H9 (cell line): Measurements from ENCODE around the gene MISP3. TPM values are rescaled to one million over a fixed set of nuclear protein-coding genes. Genes with fewer than 3 reads are reported as not detected.

Experiments
- DNase-seq: peaks from one replicate; pipeline ENCODE4 v3.0.0-alpha.2; 2017
- H2AFZ ChIP-seq: one replicate; pipeline ENCODE4 v1.6.1; 2013; ENCODE audit warnings: mild to moderate bottlenecking, low read length, control low read depth, moderate library complexity
- H2AK5ac ChIP-seq: 2 replicates; pipeline ENCODE4 v1.6.1; 2013; ENCODE audit warnings: low read length, control low read depth, mixed read lengths; ENCODE audit not compliant: insufficient read length
- H2BK120ac ChIP-seq: one replicate; pipeline ENCODE4 v1.6.1; 2013; ENCODE audit warnings: low read depth, mild to moderate bottlenecking, low read length, control low read depth, inconsistent platforms; ENCODE audit not compliant: poor library complexity, severe bottlenecking
- H2BK12ac ChIP-seq: 2 replicates; pipeline ENCODE4 v1.6.1; 2013; ENCODE audit warnings: low read length, control low read depth, mixed read lengths, low read depth; ENCODE audit not compliant: insufficient read length
- H2BK15ac ChIP-seq: 2 replicates; pipeline ENCODE4 v1.6.1; 2013; ENCODE audit warnings: low read depth, low read length, control low read depth
- H2BK20ac ChIP-seq: one replicate; pipeline ENCODE4 v1.6.1; 2013; ENCODE audit warnings: low read depth, mild to moderate bottlenecking, low read length, control low read depth, inconsistent platforms; ENCODE audit not compliant: poor library complexity, severe bottlenecking
- H2BK5ac ChIP-seq: 2 replicates; pipeline ENCODE4 v1.6.1; 2013; ENCODE audit warnings: low read length, control low read depth, mixed read lengths; ENCODE audit not compliant: insufficient read length
- H3K14ac ChIP-seq: 2 replicates; pipeline ENCODE4 v1.6.1; 2013; ENCODE audit warnings: low read length, control low read depth; ENCODE audit not compliant: insufficient read depth
- H3K18ac ChIP-seq: 2 replicates; pipeline ENCODE4 v1.6.1; 2013; ENCODE audit warnings: low read depth, mild to moderate bottlenecking, mixed read lengths, low read length, control low read depth; ENCODE audit not compliant: insufficient read length
- H3K23ac ChIP-seq: 2 replicates; pipeline ENCODE4 v1.6.1; 2013; ENCODE audit warnings: low read length, control low read depth, mixed read lengths, low read depth; ENCODE audit not compliant: insufficient read length
- H3K23me2 ChIP-seq: 2 replicates; pipeline ENCODE4 v1.6.1; 2013; ENCODE audit warnings: low read depth, mild to moderate bottlenecking, mixed read lengths, low read length, control low read depth; ENCODE audit not compliant: insufficient read length, poor library complexity, severe bottlenecking
- H3K27ac ChIP-seq: 2 replicates; pipeline ENCODE4 v1.5.1; 2013; ENCODE audit warnings: low read length, control low read depth, mixed read lengths, low read depth; ENCODE audit not compliant: insufficient read length
- H3K27me3 ChIP-seq: 2 replicates; pipeline ENCODE4 v1.6.1; 2013; ENCODE audit warnings: low read length, control low read depth, inconsistent platforms; ENCODE audit not compliant: insufficient read depth
- H3K4ac ChIP-seq: 2 replicates; pipeline ENCODE4 v1.6.1; 2013; ENCODE audit warnings: low read depth, mild to moderate bottlenecking, control low read depth, inconsistent platforms, low read length, moderate library complexity
- H3K4me1 ChIP-seq: 2 replicates; pipeline ENCODE4 v1.6.1; 2013; ENCODE audit warnings: low read length, control low read depth, inconsistent platforms; ENCODE audit not compliant: insufficient read depth
- H3K4me2 ChIP-seq: 2 replicates; pipeline ENCODE4 v1.6.1; 2013; ENCODE audit warnings: low read length, control low read depth, mixed read lengths; ENCODE audit not compliant: insufficient read length, insufficient read depth
- H3K56ac ChIP-seq: 2 replicates; pipeline ENCODE4 v1.6.1; 2013; ENCODE audit warnings: low read depth, mild to moderate bottlenecking, mixed read lengths, low read length, control low read depth; ENCODE audit not compliant: insufficient read length
- H3K79me1 ChIP-seq: 2 replicates; pipeline ENCODE4 v1.6.1; 2013; ENCODE audit warnings: low read depth, mild to moderate bottlenecking, moderate library complexity, low read length, control low read depth, inconsistent platforms; ENCODE audit not compliant: insufficient read depth, poor library complexity, severe bottlenecking
- H3K79me2 ChIP-seq: 2 replicates; pipeline ENCODE4 v1.6.1; 2013; ENCODE audit warnings: low read length, control low read depth, inconsistent platforms; ENCODE audit not compliant: insufficient read depth
- H3K9ac ChIP-seq: 2 replicates; pipeline ENCODE4 v1.6.1; 2013; ENCODE audit warnings: low read length, control low read depth, mixed read lengths; ENCODE audit not compliant: insufficient read length; ENCODE audit errors: extremely low read depth
- H3K9me3 ChIP-seq: one replicate; pipeline ENCODE4 v1.6.1; 2013; ENCODE audit warnings: low read depth, low read length, inconsistent platforms; ENCODE audit not compliant: control insufficient read depth
- H3T11ph ChIP-seq: one replicate; pipeline ENCODE4 v1.6.1; 2013; ENCODE audit warnings: mild to moderate bottlenecking, low read length, control low read depth, inconsistent platforms
- H4K20me1 ChIP-seq: one replicate; pipeline ENCODE4 v1.6.1; 2013; ENCODE audit not compliant: control insufficient read depth, insufficient read length, insufficient read depth
- H4K5ac ChIP-seq: 2 replicates; pipeline ENCODE4 v1.6.1; 2013; ENCODE audit warnings: low read depth, mild to moderate bottlenecking, mixed read lengths, low read length, control low read depth; ENCODE audit not compliant: insufficient read length
- H4K8ac ChIP-seq: replicated peaks from 2 replicates; pipeline ENCODE4 v1.6.1; 2013; ENCODE audit warnings: low read length, control low read depth, mixed read lengths, low read depth; ENCODE audit not compliant: insufficient read length
- H4K91ac ChIP-seq: 2 replicates; pipeline ENCODE4 v1.6.1; 2013; ENCODE audit warnings: low read depth, mild to moderate bottlenecking, moderate library complexity, mixed read lengths, low read length, control low read depth; ENCODE audit not compliant: insufficient read length
- H3K27ac Mint-ChIP-seq, 3 experiments: 2 replicates in 2 of 3; 3 replicates in 1 of 3; pipeline ENCODE4 v1.8.0; 2020 to 2021; ENCODE audit warnings: mixed read lengths in 3 of 3, mild to moderate bottlenecking in 1 of 3, moderate library complexity in 1 of 3
- H3K27me3 Mint-ChIP-seq: 2 replicates; pipeline ENCODE4 v1.8.0; 2021; ENCODE audit warnings: low read depth, mild to moderate bottlenecking, moderate library complexity, mixed read lengths
- H3K36me3 Mint-ChIP-seq, 3 experiments: 2 replicates in 2 of 3; 3 replicates in 1 of 3; pipeline ENCODE4 v1.8.0; 2020 to 2021; ENCODE audit warnings: low read depth in 3 of 3, mixed read lengths in 3 of 3; ENCODE audit not compliant: insufficient read depth in 1 of 3
- H3K4me1 Mint-ChIP-seq, 2 experiments: 2 replicates each; pipeline ENCODE4 v1.8.0; 2020; ENCODE audit warnings: mixed read lengths in 2 of 2
- H3K4me3 Mint-ChIP-seq, 2 experiments: 2 replicates in 1 of 2; 3 replicates in 1 of 2; pipeline ENCODE4 v1.8.0; 2020 to 2021; ENCODE audit warnings: mild to moderate bottlenecking in 2 of 2, mixed read lengths in 2 of 2, moderate library complexity in 1 of 2
- H3K9me3 Mint-ChIP-seq, 2 experiments: 2 replicates in 1 of 2; 3 replicates in 1 of 2; pipeline ENCODE4 v1.8.0; 2020; ENCODE audit warnings: mild to moderate bottlenecking in 2 of 2, mixed read lengths in 2 of 2, moderate library complexity in 1 of 2
- CTCF ChIP-seq: fragments of 200-600 bp; sonication (generic); conservative IDR thresholded peaks from 3 replicates; pipeline ENCODE4 v1.8.0; 2021; ENCODE audit warnings: antibody characterized with exemption, mild to moderate bottlenecking
- WGBS: extraction: QIAGEN DNeasy Blood & Tissue Kit; methylation state at CpG from one replicate; pipeline ENCODE4 v1.1.7; 2013; ENCODE audit warnings: missing lambda C conversion rate, low lambda C conversion rate, mixed read lengths; ENCODE audit not compliant: insufficient read length; ENCODE audit errors: extremely low coverage; 5-methylcytosine and 5-hydroxymethylcytosine counted together
- total RNA-seq: library from RNA; stranded (reverse); gene quantifications from 2 replicates; pipeline ENCODE4 v1.2.1, GENCODE V29; 2021

MISP3 gene
- total RNA-seq, 1 experiment from 2014 or later, result 0.26 TPM

DNA sequence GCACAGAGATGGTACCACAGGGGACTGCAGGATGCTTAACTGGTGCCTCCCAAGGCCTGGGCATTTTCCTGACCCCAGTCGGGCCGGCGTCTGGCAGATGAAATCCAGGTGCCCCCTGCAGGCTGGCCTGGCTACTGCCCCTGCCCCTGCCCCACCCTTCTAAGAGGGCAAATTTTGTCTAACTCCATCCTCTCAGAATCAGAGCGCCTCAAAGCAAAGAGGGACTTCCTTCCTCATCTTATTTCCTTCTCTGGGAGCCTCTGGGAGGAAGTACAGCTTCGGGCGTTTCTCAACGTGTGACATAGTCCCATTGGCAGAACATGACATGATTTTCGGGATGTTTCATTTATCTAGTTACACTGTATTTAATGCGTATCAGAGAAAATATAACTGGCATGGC is 42.3 kb downstream of the MISP3 start:
- Histone ChIP-seq H2BK5ac (no peak overlapping the region), H2BK120ac (no peak overlapping the region), H3K27me3 (no peaks in the 10 kb centered on the region; the same call in 1 of the 2 replicates), H2AFZ (no peak overlapping the region), H3K14ac (no peak overlapping the region), H2BK20ac (no peak overlapping the region), H3K79me2 (peaks cover 2% of the 10 kb centered on the region; the same call in 1 of the 2 replicates), H3K9ac (no peak overlapping the region), H3K18ac (no peak overlapping the region), H3T11ph (no peak overlapping the region), H3K79me1 (no peaks in the 10 kb centered on the region), H2AK5ac (no peak overlapping the region), H3K4me2 (no peak overlapping the region), H3K56ac (no peak overlapping the region), H3K9me3 (no peaks in the 10 kb centered on the region), H4K8ac (no peak overlapping the region), H4K20me1 (no peaks in the 10 kb centered on the region), H2BK15ac (no peak overlapping the region), H3K23me2 (peaks cover 16% of the 10 kb centered on the region), H4K5ac (no peak overlapping the region), H4K91ac (no peak overlapping the region), H3K4me1 (peaks cover 9% of the 10 kb centered on the region; the same call in 1 of the 2 replicates), H3K27ac (no peak overlapping the region), H3K4ac (no peak overlapping the region), H2BK12ac (no peak overlapping the region), H3K23ac (no peak overlapping the region)
- peak; percentile 77 for TF ChIP-seq CTCF
- Mint-ChIP-seq H3K27me3 (peaks cover 2% of the 10 kb centered on the region; the same call in 1 of the 2 replicates), H3K4me3 (peak overlapping the region in 1 of 2 experiments; percentile 60; a peak in 2 of 5 replicates), H3K4me1 (peaks cover 40 to 44% of the 10 kb centered on the region in 2 experiments), H3K36me3 (peaks cover 0 to 2% (median 1%) of the 10 kb centered on the region in 3 experiments; a peak in 5 of 7 replicates), H3K9me3 (no peaks in the 10 kb centered on the region), H3K27ac (no peak overlapping the region)
- WGBS, result no CpG with 5 or more reads among the region's 9 CpGs
- DNase-seq, result peak; percentile 67
